ENCODE measurements around the gene SKI.

SKI gene

GRCh38 chr1:2203671-2204414 is 24.3 kb upstream of the SKI start:
- Histone ChIP-seq H3K27ac (ENCODE audit: low read depth, low read length) (peak overlapping the region; percentile 77; the same call in 1 of the 2 replicates), H3K27me3 (ENCODE audit: insufficient read depth, low read length) (peaks cover 8% of the 10 kb centered on the region), H3K9me3 (ENCODE audit: insufficient read depth, low read depth, low read length) (no peaks in the 10 kb centered on the region), H3K4me1 (ENCODE audit: insufficient read depth, low read length) (no peaks in the 10 kb centered on the region), H3K4me3 (ENCODE audit: low read length) (peak overlapping the region; percentile 60), H3K9ac (ENCODE audit: low read depth, low read length) (peak overlapping the region; percentile 67), H3K36me3 (ENCODE audit: insufficient read depth, low read length) (no peaks in the 10 kb centered on the region)
- 80% methylated on average over 25 of the region's 25 CpGs for WGBS

- H3K9ac ChIP-seq (ENCODE audit: low read depth, low read length) = peak overlapping the region; percentile 67
- WGBS = 4% methylated on average over 27 of the region's 60 CpGs
These were observed 23.5 kb upstream of the SKI start for GRCh38 chr1:2204415-2205190.

GRCh38 chr1:2205191-2205952 is 22.7 kb upstream of the SKI start:
- Histone ChIP-seq H3K36me3 (ENCODE audit: insufficient read depth, low read length) (no peaks in the 10 kb centered on the region), H3K9ac (ENCODE audit: low read depth, low read length) (peak overlapping the region; percentile 65), H3K4me3 (ENCODE audit: low read length) (peak overlapping the region; percentile 56), H3K9me3 (ENCODE audit: insufficient read depth, low read depth, low read length) (no peaks in the 10 kb centered on the region), H3K4me1 (ENCODE audit: insufficient read depth, low read length) (no peaks in the 10 kb centered on the region), H3K27ac (ENCODE audit: low read depth, low read length) (no peak overlapping the region), H3K27me3 (ENCODE audit: insufficient read depth, low read length) (peaks cover 8% of the 10 kb centered on the region)
- 11% methylated on average over 77 of the region's 84 CpGs for WGBS

More at GRCh38 chr1:2204415-2205190, 23.5 kb upstream of the SKI start:
- no peaks in the 10 kb centered on the region for H3K4me1 ChIP-seq (ENCODE audit: insufficient read depth, low read length)
- H3K36me3 ChIP-seq (ENCODE audit: insufficient read depth, low read length) = no peaks in the 10 kb centered on the region
- peaks cover 8% of the 10 kb centered on the region for H3K27me3 ChIP-seq (ENCODE audit: insufficient read depth, low read length)
- no peaks in the 10 kb centered on the region for H3K9me3 ChIP-seq (ENCODE audit: insufficient read depth, low read depth, low read length)
- peak overlapping the region; percentile 77; the same call in 1 of the 2 replicates for H3K27ac ChIP-seq (ENCODE audit: low read depth, low read length)
- peak overlapping the region; percentile 60 for H3K4me3 ChIP-seq (ENCODE audit: low read length)

GRCh38 chr1:2206813-2207487 is 21.2 kb upstream of the SKI start:
- H3K9ac ChIP-seq (ENCODE audit: low read depth, low read length) = no peak overlapping the region
- H3K36me3 ChIP-seq (ENCODE audit: insufficient read depth, low read length) = no peaks in the 10 kb centered on the region
- no peak overlapping the region for H3K4me3 ChIP-seq (ENCODE audit: low read length)
- H3K27ac ChIP-seq (ENCODE audit: low read depth, low read length) = no peak overlapping the region
- H3K27me3 ChIP-seq (ENCODE audit: insufficient read depth, low read length) = peaks cover 8% of the 10 kb centered on the region
- H3K9me3 ChIP-seq (ENCODE audit: insufficient read depth, low read depth, low read length) = no peaks in the 10 kb centered on the region
- H3K4me1 ChIP-seq (ENCODE audit: insufficient read depth, low read length) = no peaks in the 10 kb centered on the region
- 89% methylated on average over 16 of the region's 16 CpGs for WGBS

GRCh38 chr1:2208309-2209239 is 19.5 kb upstream of the SKI start:
- peaks cover 11% of the 10 kb centered on the region for H3K4me1 ChIP-seq (ENCODE audit: insufficient read depth, low read length)
- H3K9me3 ChIP-seq (ENCODE audit: insufficient read depth, low read depth, low read length) = no peaks in the 10 kb centered on the region
- H3K36me3 ChIP-seq (ENCODE audit: insufficient read depth, low read length) = no peaks in the 10 kb centered on the region
- H3K27me3 ChIP-seq (ENCODE audit: insufficient read depth, low read length) = peaks cover 8% of the 10 kb centered on the region
- 85% methylated on average over 24 of the region's 24 CpGs for WGBS
- no peak overlapping the region for H3K27ac ChIP-seq (ENCODE audit: low read depth, low read length)
- H3K4me3 ChIP-seq (ENCODE audit: low read length) = no peak overlapping the region
- H3K9ac ChIP-seq (ENCODE audit: low read depth, low read length) = no peak overlapping the region

GRCh38 chr1:2209400-2210083 is 18.6 kb upstream of the SKI start:
- 87% methylated on average over 18 of the region's 18 CpGs for WGBS
- Histone ChIP-seq H3K27me3 (ENCODE audit: insufficient read depth, low read length) (peaks cover 8% of the 10 kb centered on the region), H3K36me3 (ENCODE audit: insufficient read depth, low read length) (no peaks in the 10 kb centered on the region), H3K27ac (ENCODE audit: low read depth, low read length) (no peak overlapping the region), H3K4me3 (ENCODE audit: low read length) (no peak overlapping the region), H3K9ac (ENCODE audit: low read depth, low read length) (no peak overlapping the region), H3K9me3 (ENCODE audit: insufficient read depth, low read depth, low read length) (no peaks in the 10 kb centered on the region), H3K4me1 (ENCODE audit: insufficient read depth, low read length) (peaks cover 18% of the 10 kb centered on the region)

- Histone ChIP-seq H3K27me3 (ENCODE audit: insufficient read depth, low read length) (peaks cover 8% of the 10 kb centered on the region), H3K4me1 (ENCODE audit: insufficient read depth, low read length) (peaks cover 18% of the 10 kb centered on the region), H3K27ac (ENCODE audit: low read depth, low read length) (no peak overlapping the region), H3K4me3 (ENCODE audit: low read length) (no peak overlapping the region), H3K36me3 (ENCODE audit: insufficient read depth, low read length) (no peaks in the 10 kb centered on the region), H3K9ac (ENCODE audit: low read depth, low read length) (no peak overlapping the region), H3K9me3 (ENCODE audit: insufficient read depth, low read depth, low read length) (no peaks in the 10 kb centered on the region)
- WGBS = 86% methylated on average over 15 of the region's 19 CpGs
These were observed 17.9 kb upstream of the SKI start for GRCh38 chr1:2210084-2210653.

- Histone ChIP-seq H3K27me3 (ENCODE audit: insufficient read depth, low read length) (peaks cover 5% of the 10 kb centered on the region), H3K36me3 (ENCODE audit: insufficient read depth, low read length) (no peaks in the 10 kb centered on the region), H3K27ac (ENCODE audit: low read depth, low read length) (no peak overlapping the region), H3K9ac (ENCODE audit: low read depth, low read length) (no peak overlapping the region), H3K4me3 (ENCODE audit: low read length) (no peak overlapping the region), H3K4me1 (ENCODE audit: insufficient read depth, low read length) (peaks cover 18% of the 10 kb centered on the region), H3K9me3 (ENCODE audit: insufficient read depth, low read depth, low read length) (no peaks in the 10 kb centered on the region)
- 92% methylated on average over 13 of the region's 13 CpGs for WGBS
These were observed 17.3 kb upstream of the SKI start for GRCh38 chr1:2210786-2211185.

GRCh38 chr1:2212274-2212531 is 15.9 kb upstream of the SKI start:
- Histone ChIP-seq H3K27me3 (ENCODE audit: insufficient read depth, low read length) (no peaks in the 10 kb centered on the region), H3K27ac (ENCODE audit: low read depth, low read length) (peak overlapping the region; percentile 91), H3K4me1 (ENCODE audit: insufficient read depth, low read length) (peaks cover 18% of the 10 kb centered on the region), H3K9ac (ENCODE audit: low read depth, low read length) (peak overlapping the region; percentile 72), H3K9me3 (ENCODE audit: insufficient read depth, low read depth, low read length) (no peaks in the 10 kb centered on the region), H3K36me3 (ENCODE audit: insufficient read depth, low read length) (no peaks in the 10 kb centered on the region), H3K4me3 (ENCODE audit: low read length) (peak overlapping the region; percentile 47; the same call in 1 of the 2 replicates)
- WGBS = 22% methylated on average over 9 of the region's 10 CpGs

Measured in HUES64 (cell line).